Heart left ventricle (tissue), 13 donors: ENCODE results near the gene FAM222A.

Experiments used
- CTCF ChIP-seq, 12 donors: fragments of 200-600 bp; sonication (generic) in 4 of 12; IDR thresholded peaks; one replicate each; pipeline versions ENCODE4 v1.5.0 to v1.8.0; 2018 to 2022; ENCODE audit warnings: antibody characterized with exemption in 12 of 12, mild to moderate bottlenecking in 5 of 12
- POLR2A ChIP-seq, 2 donors: fragments of 450-650 bp; IDR thresholded peaks; one replicate each; pipeline ENCODE4 v1.6.1; 2017; ENCODE audit warnings: antibody characterized with exemption in 2 of 2, mild to moderate bottlenecking in 2 of 2, moderate library complexity in 2 of 2
- donor health status: ischemic (EF 13 %, LVEDD 7.1; RV severe dilation, severe dysfunction).
- donor health status: DM: no; HTN: yes; CAD: no.
- donor health status: DM: no; HTN: no; CAD: no.
- donor health status: ischemic (EF 25% LVEDD 6.9; RV normal size, moderate dysfunction).
- donor health status: ischemic (EF 25% LVEDD 5.7; RV mildly dilated, moderate dysfunction).
- donor health status: ischemic (EF 35%, LVEDD 5.7; RV mildly dilated, moderate dysfunction).
- donor health status: nonischemic (EF 11% LVEDD 7.7; RV severe dilation, severe dysfunction).
- donor health status: DM: yes; HTN: yes; CAD: no.
- donor health status: PGD.
- donor health status: ischemic (EF 29% LVEDD 5.4; RV normal size, mild dysfunction).
- donor health status: nonischemic (EF 23%, LVEDD 6.1; RV moderate dilation, normal function).

- no peak for TF ChIP-seq POLR2A (IDR thresholded peaks at IDR 0.05)
- TF ChIP-seq CTCF (IDR thresholded peaks at IDR 0.05): no peak
Measured at GRCh38 chr12:109728921-109729320, 15.3 kb downstream of the FAM222A start.
